ENCODE results near the gene ARHGEF33. TPM values are rescaled to one million over a fixed set of nuclear protein-coding genes. Genes with fewer than 3 reads are reported as not detected.
A peak's percentile ranks its signal among the peaks of the same experiment; 100 is the strongest.

ARHGEF33 gene
- total RNA-seq, 1 donor = 0.72 TPM

- peak overlapping the region; percentile 86 for H2AFZ ChIP-seq (ENCODE audit: low read length)
- no peak for TF ChIP-seq CTCF (IDR thresholded peaks at IDR 0.05; ENCODE audit: extremely low read depth, low read depth, low read length)
- no peaks in the 10 kb centered on the region for H3K36me3 ChIP-seq (ENCODE audit: insufficient read depth, low read length)
- peaks cover 6% of the 10 kb centered on the region for H3K27me3 ChIP-seq (ENCODE audit: insufficient read depth, low read length)
- no peak overlapping the region for H3K27ac ChIP-seq (ENCODE audit: low read depth, low read length)
- no peaks in the 10 kb centered on the region for H3K4me1 ChIP-seq (ENCODE audit: insufficient read depth, low read length)
- H3K4me3 ChIP-seq (ENCODE audit: insufficient read depth, low read length) = peak overlapping the region; percentile 65
- H3K9me3 ChIP-seq (ENCODE audit: low read depth, low read length) = no peaks in the 10 kb centered on the region
- DNase-seq (ENCODE audit: insufficient read length, low spot score, missing footprints) = no peak
- peak overlapping the region; percentile 75 for H3K4me2 ChIP-seq (ENCODE audit: insufficient read depth, low read length)
- H3K79me2 ChIP-seq (ENCODE audit: insufficient read depth, low read length) = no peaks in the 10 kb centered on the region
- no peaks in the 10 kb centered on the region for H4K20me1 ChIP-seq (ENCODE audit: insufficient read depth, low read length)
Measured at GRCh38 chr2:38960609-38961320, 71.1 kb downstream of the ARHGEF33 start.

GRCh38 chr2:38966006-38966405 lies 76.3 kb downstream of the ARHGEF33 start:
- H3K4me1 ChIP-seq (ENCODE audit: insufficient read depth, low read length) = no peaks in the 10 kb centered on the region
- TF ChIP-seq CTCF (IDR thresholded peaks at IDR 0.05; ENCODE audit: extremely low read depth, low read depth, low read length) = no peak
- H3K4me2 ChIP-seq (ENCODE audit: insufficient read depth, low read length) = no peak overlapping the region
- H3K27ac ChIP-seq (ENCODE audit: low read depth, low read length) = no peak overlapping the region
- H3K4me3 ChIP-seq (ENCODE audit: insufficient read depth, low read length) = no peak overlapping the region
- DNase-seq (ENCODE audit: insufficient read length, low spot score, missing footprints) = no peak
- no peaks in the 10 kb centered on the region for H4K20me1 ChIP-seq (ENCODE audit: insufficient read depth, low read length)
- no peaks in the 10 kb centered on the region for H3K9me3 ChIP-seq (ENCODE audit: low read depth, low read length)
- H2AFZ ChIP-seq (ENCODE audit: low read length) = no peak overlapping the region
- H3K79me2 ChIP-seq (ENCODE audit: insufficient read depth, low read length) = no peaks in the 10 kb centered on the region
- H3K27me3 ChIP-seq (ENCODE audit: insufficient read depth, low read length) = no peaks in the 10 kb centered on the region
- no peaks in the 10 kb centered on the region for H3K36me3 ChIP-seq (ENCODE audit: insufficient read depth, low read length)

- H3K4me3 ChIP-seq (ENCODE audit: insufficient read depth, low read length) = no peak overlapping the region
- H3K4me2 ChIP-seq (ENCODE audit: insufficient read depth, low read length) = no peak overlapping the region
- H2AFZ ChIP-seq (ENCODE audit: low read length) = no peak overlapping the region
- no peaks in the 10 kb centered on the region for H3K36me3 ChIP-seq (ENCODE audit: insufficient read depth, low read length)
- no peak for TF ChIP-seq CTCF (IDR thresholded peaks at IDR 0.05; ENCODE audit: extremely low read depth, low read depth, low read length)
- H3K4me1 ChIP-seq (ENCODE audit: insufficient read depth, low read length) = no peaks in the 10 kb centered on the region
- DNase-seq (ENCODE audit: insufficient read length, low spot score, missing footprints) = no peak
- no peaks in the 10 kb centered on the region for H3K9me3 ChIP-seq (ENCODE audit: low read depth, low read length)
- no peaks in the 10 kb centered on the region for H3K27me3 ChIP-seq (ENCODE audit: insufficient read depth, low read length)
- no peaks in the 10 kb centered on the region for H3K79me2 ChIP-seq (ENCODE audit: insufficient read depth, low read length)
- H3K27ac ChIP-seq (ENCODE audit: low read depth, low read length) = no peak overlapping the region
- H4K20me1 ChIP-seq (ENCODE audit: insufficient read depth, low read length) = no peaks in the 10 kb centered on the region
Measured at GRCh38 chr2:38966678-38967077, 77.0 kb downstream of the ARHGEF33 start.

GRCh38 chr2:38968021-38968420 lies 78.3 kb downstream of the ARHGEF33 start:
- H3K4me3 ChIP-seq (ENCODE audit: insufficient read depth, low read length) = no peak overlapping the region
- H3K4me2 ChIP-seq (ENCODE audit: insufficient read depth, low read length) = no peak overlapping the region
- H3K9me3 ChIP-seq (ENCODE audit: low read depth, low read length) = no peaks in the 10 kb centered on the region
- H4K20me1 ChIP-seq (ENCODE audit: insufficient read depth, low read length) = no peaks in the 10 kb centered on the region
- no peak overlapping the region for H2AFZ ChIP-seq (ENCODE audit: low read length)
- TF ChIP-seq CTCF (IDR thresholded peaks at IDR 0.05; ENCODE audit: extremely low read depth, low read depth, low read length) = no peak
- H3K27ac ChIP-seq (ENCODE audit: low read depth, low read length) = no peak overlapping the region
- no peak for DNase-seq (ENCODE audit: insufficient read length, low spot score, missing footprints)
- no peaks in the 10 kb centered on the region for H3K4me1 ChIP-seq (ENCODE audit: insufficient read depth, low read length)
- H3K36me3 ChIP-seq (ENCODE audit: insufficient read depth, low read length) = no peaks in the 10 kb centered on the region
- H3K79me2 ChIP-seq (ENCODE audit: insufficient read depth, low read length) = no peaks in the 10 kb centered on the region
- no peaks in the 10 kb centered on the region for H3K27me3 ChIP-seq (ENCODE audit: insufficient read depth, low read length)

Measured in osteoblast (primary cell).